ENCODE measurements around the gene MRPL57. TPM values are rescaled to one million over a fixed set of nuclear protein-coding genes. Genes with fewer than 3 reads are reported as not detected.

MRPL57 gene
- total RNA-seq, 2 donors from 2014 or later, result 22.2 to 22.9 TPM

DNA sequence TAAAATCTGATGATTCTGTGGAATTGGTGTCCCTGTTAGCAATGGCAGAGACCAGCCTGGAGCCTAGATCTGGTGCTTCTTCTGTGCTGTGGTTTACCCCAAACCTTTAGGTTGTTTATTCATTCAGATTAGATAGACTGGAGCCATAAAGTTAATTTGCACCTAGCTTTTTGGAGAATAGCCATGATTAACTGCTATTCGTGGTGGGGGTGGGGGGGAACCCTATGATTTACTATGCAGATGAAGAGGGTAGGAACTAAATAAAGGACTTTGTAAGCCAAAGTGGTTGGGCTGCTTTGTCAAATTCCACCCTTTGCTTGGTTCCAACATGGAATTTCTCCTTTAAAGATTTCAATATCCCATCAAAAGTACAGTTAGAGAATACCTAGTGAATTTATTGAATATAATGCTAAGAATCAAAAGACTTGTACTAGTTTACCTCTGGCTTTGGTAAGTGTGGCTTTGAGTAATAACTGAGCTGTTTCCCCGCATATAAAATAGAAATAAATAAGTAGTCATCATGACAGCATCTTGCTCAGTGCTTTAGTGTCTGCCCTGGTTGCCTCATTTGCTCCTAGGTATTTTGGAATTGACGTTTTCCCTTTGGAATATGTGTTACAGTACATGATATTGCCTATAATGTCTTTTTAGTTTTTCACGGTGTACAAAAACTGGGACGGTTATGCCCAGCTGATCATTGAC lies 27.8 kb upstream of the MRPL57 start:
- Mint-ChIP-seq H3K4me3 (no peak overlapping the region), H3K9me3 (no peaks in the 10 kb centered on the region), H3K27me3 (ENCODE audit: insufficient read depth) (no peaks in the 10 kb centered on the region), H3K27ac (no peak overlapping the region), H3K36me3 (ENCODE audit: low read depth) (peaks cover 32% of the 10 kb centered on the region), H3K4me1 (peaks cover 31% of the 10 kb centered on the region)
- DNase-seq, result no peak
- no peak overlapping the region for H3K4me3 ChIP-seq (ENCODE audit: low read length)
- H3K9ac ChIP-seq (ENCODE audit: extremely low read depth, low read length, poor library complexity, severe bottlenecking), result no peak overlapping the region
- H3K36me3 ChIP-seq (ENCODE audit: control insufficient read depth, insufficient read depth, low read length), result peaks cover 42% of the 10 kb centered on the region
- H3K27me3 ChIP-seq (ENCODE audit: control insufficient read depth, insufficient read depth, low read length, poor library complexity, severe bottlenecking), result no peaks in the 10 kb centered on the region
- peaks cover 13% of the 10 kb centered on the region for H3K4me1 ChIP-seq (ENCODE audit: control insufficient read depth, insufficient read depth, low read length)
- 84 to 88% methylated on average over 4 to 5 of the region's 5 CpGs for WGBS, 2 experiments (ENCODE audit: insufficient coverage in 1 of 2, insufficient read length in 1 of 2)
- TF ChIP-seq, protein P1, sequence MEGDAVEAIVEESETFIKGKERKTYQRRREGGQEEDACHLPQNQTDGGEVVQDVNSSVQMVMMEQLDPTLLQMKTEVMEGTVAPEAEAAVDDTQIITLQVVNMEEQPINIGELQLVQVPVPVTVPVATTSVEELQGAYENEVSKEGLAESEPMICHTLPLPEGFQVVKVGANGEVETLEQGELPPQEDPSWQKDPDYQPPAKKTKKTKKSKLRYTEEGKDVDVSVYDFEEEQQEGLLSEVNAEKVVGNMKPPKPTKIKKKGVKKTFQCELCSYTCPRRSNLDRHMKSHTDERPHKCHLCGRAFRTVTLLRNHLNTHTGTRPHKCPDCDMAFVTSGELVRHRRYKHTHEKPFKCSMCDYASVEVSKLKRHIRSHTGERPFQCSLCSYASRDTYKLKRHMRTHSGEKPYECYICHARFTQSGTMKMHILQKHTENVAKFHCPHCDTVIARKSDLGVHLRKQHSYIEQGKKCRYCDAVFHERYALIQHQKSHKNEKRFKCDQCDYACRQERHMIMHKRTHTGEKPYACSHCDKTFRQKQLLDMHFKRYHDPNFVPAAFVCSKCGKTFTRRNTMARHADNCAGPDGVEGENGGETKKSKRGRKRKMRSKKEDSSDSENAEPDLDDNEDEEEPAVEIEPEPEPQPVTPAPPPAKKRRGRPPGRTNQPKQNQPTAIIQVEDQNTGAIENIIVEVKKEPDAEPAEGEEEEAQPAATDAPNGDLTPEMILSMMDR (conservative IDR thresholded peaks at IDR 0.05), result no peak
- no peaks in the 10 kb centered on the region for H3K9me3 ChIP-seq (ENCODE audit: control insufficient read depth, low read length)
- H3K27ac ChIP-seq (ENCODE audit: low read depth, low read length), result no peak overlapping the region

DNA sequence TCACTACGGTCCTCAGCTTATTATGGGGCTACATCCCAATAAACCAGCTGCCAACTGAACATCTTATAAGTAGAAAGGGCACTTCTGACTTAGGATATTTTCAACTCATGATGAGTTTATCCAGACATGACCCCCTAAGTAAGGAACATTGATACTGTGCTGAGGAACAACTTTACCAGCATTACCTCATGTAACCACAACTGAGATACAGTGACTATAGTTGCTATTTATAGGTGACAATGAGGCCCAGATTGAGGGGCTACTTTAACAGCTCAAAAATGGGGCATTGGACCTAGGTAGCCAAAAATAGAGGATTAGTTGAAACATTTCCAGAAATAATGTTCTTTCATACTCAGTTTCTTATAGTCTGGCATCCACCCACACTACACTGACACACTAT lies 26.9 kb upstream of the MRPL57 start:
- TF ChIP-seq, protein P1 (conservative IDR thresholded peaks at IDR 0.05), result no peak
- no peak overlapping the region for H3K9ac ChIP-seq (ENCODE audit: extremely low read depth, low read length, poor library complexity, severe bottlenecking)
- H3K36me3 Mint-ChIP-seq (ENCODE audit: low read depth), result peaks cover 29% of the 10 kb centered on the region

DNA sequence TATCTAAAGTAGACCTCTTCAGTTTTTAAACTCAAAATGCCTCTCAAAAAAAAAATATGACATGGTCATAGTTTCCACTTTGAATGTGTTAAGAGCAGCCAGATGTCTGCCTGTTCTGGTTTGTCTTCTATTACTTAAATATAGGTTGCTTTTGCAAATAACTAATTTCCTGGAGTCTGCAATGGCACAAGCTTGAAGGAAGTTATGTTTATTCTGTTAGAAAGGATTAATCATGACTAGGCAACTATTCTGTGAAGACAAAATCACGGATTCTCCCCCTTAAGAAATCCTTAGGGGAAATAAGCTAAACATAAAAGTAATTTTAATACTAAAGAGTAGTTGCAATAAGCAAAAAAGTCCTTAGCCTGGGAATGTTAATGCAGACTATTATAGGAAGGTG lies 26.4 kb upstream of the MRPL57 start:
- WGBS, 2 experiments (ENCODE audit: insufficient coverage in 1 of 2, insufficient read length in 1 of 2), result 100% methylated on average over 1 of the region's 1 CpG; no CpG with 5 or more reads in 1 of the 2 experiments
- Mint-ChIP-seq H3K4me3 (no peak overlapping the region), H3K9me3 (no peaks in the 10 kb centered on the region), H3K4me1 (peaks cover 28% of the 10 kb centered on the region), H3K27ac (no peak overlapping the region), H3K27me3 (ENCODE audit: insufficient read depth) (no peaks in the 10 kb centered on the region), H3K36me3 (ENCODE audit: low read depth) (peaks cover 31% of the 10 kb centered on the region)
- H3K27me3 ChIP-seq (ENCODE audit: control insufficient read depth, insufficient read depth, low read length, poor library complexity, severe bottlenecking), result no peaks in the 10 kb centered on the region
- H3K9me3 ChIP-seq (ENCODE audit: control insufficient read depth, low read length), result no peaks in the 10 kb centered on the region
- H3K36me3 ChIP-seq (ENCODE audit: control insufficient read depth, insufficient read depth, low read length), result peaks cover 42% of the 10 kb centered on the region
- no peak overlapping the region for H3K4me3 ChIP-seq (ENCODE audit: low read length)
- no peak overlapping the region for H3K27ac ChIP-seq (ENCODE audit: low read depth, low read length)
- TF ChIP-seq, protein P1 (conservative IDR thresholded peaks at IDR 0.05), result no peak
- DNase-seq, result no peak
- no peak overlapping the region for H3K9ac ChIP-seq (ENCODE audit: extremely low read depth, low read length, poor library complexity, severe bottlenecking)
- peaks cover 13% of the 10 kb centered on the region for H3K4me1 ChIP-seq (ENCODE audit: control insufficient read depth, insufficient read depth, low read length)

More for the DNA sequence above, 26.9 kb upstream of the MRPL57 start:
- Histone ChIP-seq H3K9me3 (ENCODE audit: control insufficient read depth, low read length) (no peaks in the 10 kb centered on the region), H3K36me3 (ENCODE audit: control insufficient read depth, insufficient read depth, low read length) (peaks cover 42% of the 10 kb centered on the region), H3K4me1 (ENCODE audit: control insufficient read depth, insufficient read depth, low read length) (peaks cover 13% of the 10 kb centered on the region), H3K27me3 (ENCODE audit: control insufficient read depth, insufficient read depth, low read length, poor library complexity, severe bottlenecking) (no peaks in the 10 kb centered on the region), H3K4me3 (ENCODE audit: low read length) (no peak overlapping the region), H3K27ac (ENCODE audit: low read depth, low read length) (no peak overlapping the region)
- DNase-seq, result no peak
- Mint-ChIP-seq H3K9me3 (no peaks in the 10 kb centered on the region), H3K27me3 (ENCODE audit: insufficient read depth) (no peaks in the 10 kb centered on the region), H3K27ac (no peak overlapping the region), H3K4me3 (no peak overlapping the region), H3K4me1 (peaks cover 29% of the 10 kb centered on the region)
- 96 to 100% methylated on average over 1 of the region's 1 CpG for WGBS, 2 experiments (ENCODE audit: insufficient coverage in 1 of 2, insufficient read length in 1 of 2)

Data from endodermal cell (in vitro differentiated cells).